ENCODE measurements around the gene EHD3.

The EHD3 gene

DNA sequence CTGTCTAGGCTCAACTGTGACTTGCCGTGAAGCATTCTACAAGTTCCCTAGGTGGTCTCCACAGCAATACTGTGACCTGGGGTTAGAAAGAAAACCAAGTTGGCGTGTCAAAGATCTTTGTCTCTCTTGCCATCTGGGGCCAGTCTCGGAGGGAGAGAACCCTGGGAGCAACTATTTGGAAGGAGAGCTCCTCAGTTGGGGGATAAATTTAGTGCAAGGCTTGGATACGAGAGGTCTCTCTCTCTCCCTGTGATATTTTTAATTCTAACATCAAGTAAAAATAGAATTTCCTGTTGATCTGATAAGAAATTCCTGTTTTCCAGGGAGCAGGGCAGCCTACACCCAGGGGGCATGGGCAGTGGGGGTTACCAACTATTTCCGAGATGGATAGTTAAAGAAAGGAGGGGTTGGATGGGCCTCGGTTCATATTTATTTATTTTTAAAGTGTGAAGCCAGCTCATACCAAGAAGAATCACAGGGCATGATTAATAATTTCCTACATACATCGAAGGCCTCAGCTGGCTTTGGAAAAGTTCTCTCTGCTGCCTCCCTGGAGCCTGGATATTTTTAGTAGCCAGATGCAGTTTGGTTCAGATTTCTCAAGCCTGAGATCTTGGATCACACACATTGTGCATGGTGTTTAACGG is 62.8 kb downstream of the EHD3 start:
- DNase-seq = no peak

GRCh38 chr2:31297751-31298150 is 63.8 kb downstream of the EHD3 start:
- DNase-seq = no peak

GRCh38 chr2:31299547-31299946 is 65.6 kb downstream of the EHD3 start:
- no peak for DNase-seq

GRCh38 chr2:31300309-31300708 is 66.4 kb downstream of the EHD3 start:
- no peak for DNase-seq

GRCh38 chr2:31302940-31303563 is 69.1 kb downstream of the EHD3 start:
- DNase-seq = no peak

DNA sequence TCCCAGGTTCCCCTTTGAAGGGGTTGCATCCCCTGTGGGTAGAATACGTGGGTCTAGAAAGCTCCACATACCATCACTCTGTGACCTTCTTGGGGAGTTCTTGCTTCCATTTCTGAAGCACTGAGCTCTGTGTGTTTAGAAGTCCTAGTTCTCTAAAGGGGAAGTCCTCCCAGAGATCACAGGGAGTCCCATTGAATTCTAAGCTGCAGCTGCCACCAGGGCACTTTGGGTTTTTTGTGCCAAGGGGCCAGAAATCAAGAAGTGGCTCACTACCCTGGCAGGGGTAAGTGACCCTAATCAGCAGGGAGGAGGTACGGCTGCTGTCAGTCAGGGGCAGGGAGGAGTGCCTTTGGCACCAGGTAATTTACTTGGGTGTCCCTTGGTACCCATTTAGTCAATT is 70.9 kb downstream of the EHD3 start:
- DNase-seq = no peak

DNA sequence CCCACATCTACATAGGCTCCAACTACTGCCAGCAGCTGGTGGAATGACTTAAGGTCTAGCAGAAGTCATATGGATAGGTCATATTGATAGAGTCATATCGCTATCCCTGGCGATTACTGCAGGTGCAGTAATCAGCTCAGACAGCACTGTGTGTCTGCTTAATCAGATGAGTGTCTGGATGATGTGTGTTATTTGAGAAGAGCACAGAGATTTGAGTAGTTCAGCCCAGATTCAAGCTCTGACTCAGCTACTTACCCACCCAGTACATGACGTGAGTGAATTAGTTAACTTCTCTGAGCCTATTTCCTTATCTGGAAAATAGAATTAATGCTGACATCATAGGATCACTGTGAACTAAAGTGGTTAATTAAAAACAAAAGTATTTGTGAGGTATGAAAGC is 78.9 kb downstream of the EHD3 start:
- DNase-seq = no peak

- DNase-seq = no peak
Measured at GRCh38 chr2:31314761-31315160, 80.8 kb downstream of the EHD3 start.

GRCh38 chr2:31317396-31317795 is 83.4 kb downstream of the EHD3 start:
- DNase-seq = no peak

DNA sequence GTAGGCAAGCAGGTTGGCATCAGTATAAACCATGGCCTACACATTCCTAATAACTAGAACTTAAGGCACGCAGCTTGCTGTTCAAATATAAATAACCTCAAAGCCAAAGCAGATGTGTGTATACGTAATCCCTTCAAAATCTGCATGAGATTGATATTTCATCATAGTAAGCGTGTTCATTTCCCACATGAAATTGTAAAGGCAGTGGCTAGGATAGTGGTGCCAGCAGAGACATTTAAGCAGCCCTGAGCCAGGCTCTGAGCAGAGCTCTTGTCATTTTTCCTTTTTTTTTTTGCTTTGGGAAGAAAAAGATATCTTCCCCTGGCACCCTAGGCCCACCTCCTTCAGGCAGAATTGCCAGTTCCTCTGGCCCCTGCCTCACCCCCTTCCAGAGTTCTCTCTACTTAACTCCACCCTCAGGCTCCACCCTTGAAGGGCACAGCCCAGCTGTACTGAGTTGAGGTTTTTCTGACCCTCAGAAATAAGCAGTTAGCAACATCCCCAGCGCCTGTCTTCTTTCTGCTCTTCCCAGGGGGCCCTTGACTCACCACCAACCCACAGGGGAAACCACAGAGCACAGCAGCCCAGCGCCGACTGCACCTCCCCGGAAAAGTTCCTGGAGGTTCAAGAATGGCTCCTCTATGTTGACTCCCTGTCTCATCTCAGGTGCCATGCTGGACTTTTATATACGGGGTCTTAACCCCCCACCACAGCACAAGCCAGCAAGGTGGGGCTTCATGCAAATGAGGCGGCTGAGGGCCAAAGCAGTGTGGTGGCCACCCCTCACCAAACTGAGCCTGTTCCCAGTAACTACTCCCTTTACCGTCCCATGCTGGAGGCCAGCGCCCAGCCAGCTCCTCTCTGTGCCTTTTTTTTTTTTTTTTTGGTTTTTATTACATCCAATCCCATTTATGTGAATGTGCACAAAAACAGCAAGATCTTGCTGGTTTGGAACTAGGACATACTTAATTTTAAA is 84.7 kb downstream of the EHD3 start:
- peak; percentile 8 for DNase-seq
